Neural cell (in vitro differentiated cells): ENCODE data around the gene FOXD4L6.
"Not testable (repeated sequence)": the region's sequence is repeated elsewhere in the genome, so short reads cannot be mapped to it uniquely, and the experiment has no call there.

ENCODE experiments used
- EP300 ChIP-seq: fragments of 450-650 bp; conservative IDR thresholded peaks from 2 replicates; pipeline ENCODE4 v1.6.1; 2014; ENCODE audit warnings: antibody characterized with exemption, mild to moderate bottlenecking, moderate library complexity; ENCODE audit not compliant: poor library complexity, severe bottlenecking
- EZH2 ChIP-seq: fragments of 200-600, 300-800 bp; shearing (Covaris generic), sonication (generic); IDR thresholded peaks from 2 replicates; pipeline ENCODE4 v1.6.1; 2014; ENCODE audit warnings: antibody characterized with exemption, low read length, borderline replicate concordance, mild to moderate bottlenecking; ENCODE audit not compliant: insufficient read depth, poor library complexity, severe bottlenecking
- POLR2AphosphoS5 ChIP-seq: IDR thresholded peaks from 2 replicates; pipeline ENCODE4 v1.6.1; 2012
- RAD21 ChIP-seq: fragments of 450-650 bp; conservative IDR thresholded peaks from 2 replicates; pipeline ENCODE4 v1.6.1; 2014; ENCODE audit warnings: antibody characterized with exemption, mild to moderate bottlenecking, moderate library complexity
- TF ChIP-seq, protein P1 (sequence below): fragments of 450-650 bp; IDR thresholded peaks from 2 replicates; pipeline ENCODE4 v1.5.1; 2014; ENCODE audit warnings: antibody characterized with exemption, mild to moderate bottlenecking, moderate library complexity; ENCODE audit not compliant: poor library complexity, severe bottlenecking

DNA sequence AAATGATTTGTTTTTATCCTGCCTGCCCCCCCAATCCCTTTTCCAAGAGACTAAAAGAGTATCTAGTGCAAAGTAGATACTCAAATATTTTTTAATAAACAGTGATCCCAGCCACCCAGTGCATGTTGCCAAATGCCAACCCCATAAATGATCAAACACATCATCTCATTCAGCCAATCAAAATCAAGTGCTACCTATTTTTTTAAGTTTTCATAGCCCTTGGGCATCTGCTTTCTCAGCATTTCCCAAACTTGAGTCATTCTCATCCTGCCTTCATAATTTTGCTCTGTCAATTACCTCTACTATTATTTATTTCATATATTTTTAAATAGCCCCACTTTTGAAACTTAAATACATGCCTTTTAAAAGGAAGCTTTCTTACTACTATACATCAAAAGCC lies 37.6 kb downstream of the FOXD4L6 start:
- not testable (repeated sequence) for TF ChIP-seq POLR2AphosphoS5, EP300, RAD21, EZH2
- TF ChIP-seq, protein P1, sequence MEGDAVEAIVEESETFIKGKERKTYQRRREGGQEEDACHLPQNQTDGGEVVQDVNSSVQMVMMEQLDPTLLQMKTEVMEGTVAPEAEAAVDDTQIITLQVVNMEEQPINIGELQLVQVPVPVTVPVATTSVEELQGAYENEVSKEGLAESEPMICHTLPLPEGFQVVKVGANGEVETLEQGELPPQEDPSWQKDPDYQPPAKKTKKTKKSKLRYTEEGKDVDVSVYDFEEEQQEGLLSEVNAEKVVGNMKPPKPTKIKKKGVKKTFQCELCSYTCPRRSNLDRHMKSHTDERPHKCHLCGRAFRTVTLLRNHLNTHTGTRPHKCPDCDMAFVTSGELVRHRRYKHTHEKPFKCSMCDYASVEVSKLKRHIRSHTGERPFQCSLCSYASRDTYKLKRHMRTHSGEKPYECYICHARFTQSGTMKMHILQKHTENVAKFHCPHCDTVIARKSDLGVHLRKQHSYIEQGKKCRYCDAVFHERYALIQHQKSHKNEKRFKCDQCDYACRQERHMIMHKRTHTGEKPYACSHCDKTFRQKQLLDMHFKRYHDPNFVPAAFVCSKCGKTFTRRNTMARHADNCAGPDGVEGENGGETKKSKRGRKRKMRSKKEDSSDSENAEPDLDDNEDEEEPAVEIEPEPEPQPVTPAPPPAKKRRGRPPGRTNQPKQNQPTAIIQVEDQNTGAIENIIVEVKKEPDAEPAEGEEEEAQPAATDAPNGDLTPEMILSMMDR = not testable (repeated sequence)
